ENCODE results near the gene ADAMTSL5. TPM values are rescaled to one million over a fixed set of nuclear protein-coding genes. Genes with fewer than 3 reads are reported as not detected.
"Not testable (repeated sequence)": the region's sequence is repeated elsewhere in the genome, so short reads cannot be mapped to it uniquely, and the experiment has no call there.

ADAMTSL5 gene
- total RNA-seq, 1 donor from 2014 or later: not detected

- DNase-seq: no peak
These were observed 878 bp upstream of the ADAMTSL5 start for GRCh38 chr19:1513499-1514294.

GRCh38 chr19:1511318-1512317 is 1.2 kb downstream of the ADAMTSL5 start:
- no peak for DNase-seq

GRCh38 chr19:1510807-1511206 is 2.0 kb downstream of the ADAMTSL5 start:
- DNase-seq: no peak

- DNase-seq: no peak
These were observed 2.4 kb downstream of the ADAMTSL5 start for GRCh38 chr19:1510442-1510806.

- no peak for DNase-seq
These were observed 3.0 kb downstream of the ADAMTSL5 start for GRCh38 chr19:1509602-1510441.

GRCh38 chr19:1508507-1508856 is 4.3 kb downstream of the ADAMTSL5 start:
- DNase-seq: no peak

GRCh38 chr19:1507763-1508506 is 4.9 kb downstream of the ADAMTSL5 start:
- peak; percentile 92 for DNase-seq

GRCh38 chr19:1507192-1507660 is 5.6 kb downstream of the ADAMTSL5 start:
- DNase-seq: no peak

GRCh38 chr19:1505991-1506881 is 6.6 kb downstream of the ADAMTSL5 start:
- no peak for DNase-seq

GRCh38 chr19:1505012-1505411 is 7.8 kb downstream of the ADAMTSL5 start:
- no peak for DNase-seq

GRCh38 chr19:1503925-1504773 is 8.7 kb downstream of the ADAMTSL5 start:
- no peak for DNase-seq

- DNase-seq: no peak
These were observed 9.5 kb downstream of the ADAMTSL5 start for GRCh38 chr19:1503089-1503924.

- DNase-seq: no peak
These were observed 10.3 kb downstream of the ADAMTSL5 start for GRCh38 chr19:1502433-1503088.

- no peak for DNase-seq
These were observed 11.6 kb downstream of the ADAMTSL5 start for GRCh38 chr19:1501200-1501595.

- not testable (repeated sequence) for DNase-seq
These were observed 13.6 kb downstream of the ADAMTSL5 start for GRCh38 chr19:1499231-1499630.

- DNase-seq: no peak
These were observed 15.1 kb downstream of the ADAMTSL5 start for GRCh38 chr19:1497578-1498235.

Data from occipital lobe (tissue), 2 donors.